K562 (cell line): ENCODE results near the gene MAP1S. TPM values are rescaled to one million over a fixed set of nuclear protein-coding genes. Genes with fewer than 3 reads are reported as not detected.

ENCODE experiments used
- DPF2 ChIP-seq: fragments of 450-650 bp; IDR thresholded peaks from 2 replicates; pipeline ENCODE4 v1.6.1; 2016
- ETS2 ChIP-seq: IDR thresholded peaks from 2 replicates; pipeline ENCODE4 v1.6.1; 2016; ENCODE audit warnings: borderline replicate concordance, missing genetic modification characterization, mild to moderate bottlenecking, moderate library complexity, missing compliant biosample characterization; ENCODE audit not compliant: poor library complexity, severe bottlenecking
- FOXK2 ChIP-seq, 2 experiments: fragments of 450-650 bp; IDR thresholded peaks in 1 of 2; conservative IDR thresholded peaks in 1 of 2; 2 replicates each; pipeline ENCODE4 v1.6.1; 2016; ENCODE audit warnings: low read depth in 2 of 2, mild to moderate bottlenecking in 1 of 2
- JUNB ChIP-seq: fragments of 450-650 bp; formaldehyde crosslinking; conservative IDR thresholded peaks from 2 replicates; pipeline ENCODE4 v1.4.0; 2020; ENCODE audit warnings: mild to moderate bottlenecking
- MTA1 ChIP-seq: fragments of 450-650 bp; IDR thresholded peaks from 2 replicates; pipeline ENCODE4 v1.6.1; 2017; ENCODE audit warnings: borderline replicate concordance
- RAD51 ChIP-seq: fragments of 450-650 bp; IDR thresholded peaks from 2 replicates; pipeline ENCODE4 v1.7.1; 2016; ENCODE audit warnings: low read depth, mild to moderate bottlenecking, borderline replicate concordance
- SMARCE1 ChIP-seq: fragments of 450-650 bp; IDR thresholded peaks from 2 replicates; pipeline ENCODE4 v1.7.1; 2016; ENCODE audit warnings: mild to moderate bottlenecking
- SOX6 ChIP-seq: fragments of 450-650 bp; IDR thresholded peaks from 2 replicates; pipeline ENCODE4 v1.6.1; 2014; ENCODE audit warnings: mild to moderate bottlenecking
- SUPT5H ChIP-seq: fragments of 450-650 bp; IDR thresholded peaks from 2 replicates; pipeline ENCODE4 v1.6.1; 2016
- TARDBP ChIP-seq: fragments of 450-650 bp; IDR thresholded peaks from 2 replicates; pipeline ENCODE4 v1.6.1; 2016
- U2AF2 ChIP-seq: fragments of 200-400 bp; formaldehyde crosslinking; optimal IDR thresholded peaks from 2 replicates; pipeline ENCODE3; 2017; ENCODE audit warnings: low read depth, mild to moderate bottlenecking, low read length
- ZFX ChIP-seq: sonication (generic); formaldehyde crosslinking; IDR thresholded peaks from 2 replicates; pipeline ENCODE4 v1.8.0; 2022; ENCODE audit warnings: mild to moderate bottlenecking, missing genetic modification reagents, moderate library complexity
- ZNF507 ChIP-seq: conservative IDR thresholded peaks from 2 replicates; pipeline ENCODE4 v1.6.1; 2017; ENCODE audit warnings: missing genetic modification characterization, missing compliant biosample characterization
- ZNF75A ChIP-seq: fragments of 450-650 bp; formaldehyde crosslinking; IDR thresholded peaks from 2 replicates; pipeline ENCODE4 v1.4.0; 2020; ENCODE audit warnings: mild to moderate bottlenecking
- ZNF785 ChIP-seq: fragments of 250-450 bp; sonication (Bioruptor Pico); IDR thresholded peaks from 2 replicates; pipeline ENCODE4 v1.4.0; 2020; ENCODE audit warnings: mild to moderate bottlenecking
- polyA plus RNA-seq, 8 experiments: library from polyadenylated mRNA; depleted of rRNA in 4 of 8; stranded (reverse) in 5 of 8; unstranded in 3 of 8; fragments of >200 nt; fragmentation: Nextera tagmentation in 2 of 8; fragmentation: Illumina TruSeq in 1 of 8; extraction: Ambion mirVana in 2 of 8; extraction: Trizol in 1 of 8; gene quantifications; 2 replicates each; pipeline versions ENCODE4 v1.2.1 to v1.2.3, GENCODE V29; 2011 to 2014; ENCODE audit warnings: inconsistent platforms in 1 of 8, missing spikeins in 1 of 8
- total RNA-seq, 7 experiments: library from RNA; depleted of rRNA in 6 of 7; stranded (reverse); fragments of >200 nt in 6 of 7; fragmentation: Illumina TruSeq in 2 of 7; extraction: Trizol in 2 of 7; gene quantifications; 2 replicates each; pipeline versions ENCODE4 v1.2.1 to v1.2.3, GENCODE V29; 2011 to 2021; ENCODE audit warnings: low replicate concordance in 1 of 7
- TF ChIP-seq, protein P1 (sequence below), 2 experiments: fragments of 450-650 bp in 1 of 2; sonication (generic) in 1 of 2; formaldehyde crosslinking in 1 of 2; IDR thresholded peaks; 2 replicates each; pipeline versions ENCODE4 v1.7.1 to v1.9.0; 2016 to 2022; ENCODE audit warnings: inconsistent platforms in 1 of 2, mild to moderate bottlenecking in 1 of 2, missing genetic modification reagents in 1 of 2
- TF ChIP-seq, protein P2 (sequence below): fragments of 450-650 bp; IDR thresholded peaks from 2 replicates; pipeline ENCODE4 v1.6.1; 2016

The MAP1S gene
- total and polyA plus RNA-seq, 9 of the 15 experiments (the other 6 are each of a cell fraction or from before 2014, with no cell fraction given), result 2.0 to 81.0 (median 9.5) TPM

DNA sequence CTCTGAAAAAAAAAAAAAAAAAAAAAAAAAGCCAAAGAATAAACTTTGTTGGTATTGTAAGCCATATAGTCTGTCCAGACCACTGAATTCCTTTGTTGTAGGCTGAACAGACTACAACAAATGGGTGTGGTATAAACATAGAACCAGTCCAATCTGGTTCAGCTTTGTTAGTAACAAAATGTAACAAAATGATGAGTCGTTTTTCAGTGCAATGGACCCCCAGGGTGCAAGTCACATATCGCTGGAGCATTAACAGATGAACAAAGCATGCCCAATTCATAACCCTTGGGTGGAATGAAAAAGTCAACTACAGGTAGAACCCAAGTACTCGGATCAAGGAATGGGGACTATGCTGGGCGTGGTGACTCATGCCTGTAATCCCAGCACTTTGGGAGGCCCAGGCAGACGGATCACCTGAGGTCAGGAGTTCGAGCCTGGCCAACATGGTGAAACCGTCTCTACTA is 18.4 kb downstream of the MAP1S start (continued):
- TF ChIP-seq ZNF507 (tag) (no peak), U2AF2 (no peak), ZFX (CRISPR knock-in tag) (no peak; the same call in 1 of the 2 replicates), RAD51 (no peak), TARDBP (no peak), SMARCE1 (peak; percentile 14; the same call in 1 of the 2 replicates), ZNF75A (CRISPR knock-in tag) (no peak), MTA1 (no peak), FOXK2 (conservative IDR thresholded peaks at IDR 0.05 in 1 of 2, IDR thresholded peaks at IDR 0.05 in 1 of 2; ENCODE audit: low read depth in 2 of 2) (peak; percentile 36 to 42; a peak in 1 of 4 replicates), DPF2 (peak; percentile 65), ETS2 (no peak), SOX6 (peak; percentile 15; the same call in 1 of the 2 replicates), JUNB (no peak), ZNF785 (no peak), SUPT5H (no peak)
- TF ChIP-seq, protein P1, sequence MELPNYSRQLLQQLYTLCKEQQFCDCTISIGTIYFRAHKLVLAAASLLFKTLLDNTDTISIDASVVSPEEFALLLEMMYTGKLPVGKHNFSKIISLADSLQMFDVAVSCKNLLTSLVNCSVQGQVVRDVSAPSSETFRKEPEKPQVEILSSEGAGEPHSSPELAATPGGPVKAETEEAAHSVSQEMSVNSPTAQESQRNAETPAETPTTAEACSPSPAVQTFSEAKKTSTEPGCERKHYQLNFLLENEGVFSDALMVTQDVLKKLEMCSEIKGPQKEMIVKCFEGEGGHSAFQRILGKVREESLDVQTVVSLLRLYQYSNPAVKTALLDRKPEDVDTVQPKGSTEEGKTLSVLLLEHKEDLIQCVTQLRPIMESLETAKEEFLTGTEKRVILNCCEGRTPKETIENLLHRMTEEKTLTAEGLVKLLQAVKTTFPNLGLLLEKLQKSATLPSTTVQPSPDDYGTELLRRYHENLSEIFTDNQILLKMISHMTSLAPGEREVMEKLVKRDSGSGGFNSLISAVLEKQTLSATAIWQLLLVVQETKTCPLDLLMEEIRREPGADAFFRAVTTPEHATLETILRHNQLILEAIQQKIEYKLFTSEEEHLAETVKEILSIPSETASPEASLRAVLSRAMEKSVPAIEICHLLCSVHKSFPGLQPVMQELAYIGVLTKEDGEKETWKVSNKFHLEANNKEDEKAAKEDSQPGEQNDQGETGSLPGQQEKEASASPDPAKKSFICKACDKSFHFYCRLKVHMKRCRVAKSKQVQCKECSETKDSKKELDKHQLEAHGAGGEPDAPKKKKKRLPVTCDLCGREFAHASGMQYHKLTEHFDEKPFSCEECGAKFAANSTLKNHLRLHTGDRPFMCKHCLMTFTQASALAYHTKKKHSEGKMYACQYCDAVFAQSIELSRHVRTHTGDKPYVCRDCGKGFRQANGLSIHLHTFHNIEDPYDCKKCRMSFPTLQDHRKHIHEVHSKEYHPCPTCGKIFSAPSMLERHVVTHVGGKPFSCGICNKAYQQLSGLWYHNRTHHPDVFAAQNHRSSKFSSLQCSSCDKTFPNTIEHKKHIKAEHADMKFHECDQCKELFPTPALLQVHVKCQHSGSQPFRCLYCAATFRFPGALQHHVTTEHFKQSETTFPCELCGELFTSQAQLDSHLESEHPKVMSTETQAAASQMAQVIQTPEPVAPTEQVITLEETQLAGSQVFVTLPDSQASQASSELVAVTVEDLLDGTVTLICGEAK (IDR thresholded peaks at IDR 0.05), result peak; percentile 55
- TF ChIP-seq, protein P1 (CRISPR knock-in tag; IDR thresholded peaks at IDR 0.05), result peak; percentile 53; the same call in 1 of the 2 replicates
- TF ChIP-seq, protein P2, sequence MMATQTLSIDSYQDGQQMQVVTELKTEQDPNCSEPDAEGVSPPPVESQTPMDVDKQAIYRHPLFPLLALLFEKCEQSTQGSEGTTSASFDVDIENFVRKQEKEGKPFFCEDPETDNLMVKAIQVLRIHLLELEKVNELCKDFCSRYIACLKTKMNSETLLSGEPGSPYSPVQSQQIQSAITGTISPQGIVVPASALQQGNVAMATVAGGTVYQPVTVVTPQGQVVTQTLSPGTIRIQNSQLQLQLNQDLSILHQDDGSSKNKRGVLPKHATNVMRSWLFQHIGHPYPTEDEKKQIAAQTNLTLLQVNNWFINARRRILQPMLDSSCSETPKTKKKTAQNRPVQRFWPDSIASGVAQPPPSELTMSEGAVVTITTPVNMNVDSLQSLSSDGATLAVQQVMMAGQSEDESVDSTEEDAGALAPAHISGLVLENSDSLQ, result no peak
